OCI-LY1 (cell line): Measurements from ENCODE around the gene U2AF1L4.

Experiments used
- H2AFZ ChIP-seq: fragments of 200-600 bp; sonication (generic), shearing (Covaris generic); 2 replicates; pipeline ENCODE4 v1.6.0; 2014; ENCODE audit warnings: antibody characterized with exemption, mild to moderate bottlenecking, low read length
- H3F3A ChIP-seq: fragments of 200-600 bp; sonication (generic), shearing (Covaris generic); 2 replicates; pipeline ENCODE4 v1.6.0; 2014; ENCODE audit warnings: mild to moderate bottlenecking, antibody characterized with exemption, low read length, moderate library complexity; ENCODE audit not compliant: insufficient read depth
- H3K27ac ChIP-seq: fragments of 200-600 bp; sonication (generic); 2 replicates; pipeline ENCODE4 v1.5.1; 2014; ENCODE audit warnings: low read length, mixed run types, mild to moderate bottlenecking, low read depth; ENCODE audit not compliant: poor library complexity, severe bottlenecking
- H3K27me3 ChIP-seq: fragments of 200-600 bp; sonication (generic); 2 replicates; pipeline ENCODE4 v1.6.0; 2014; ENCODE audit warnings: antibody characterized with exemption, mild to moderate bottlenecking, low read length, moderate library complexity; ENCODE audit not compliant: insufficient read depth
- H3K36me3 ChIP-seq: fragments of 200-600 bp; sonication (generic); 2 replicates; pipeline ENCODE4 v1.6.1; 2014; ENCODE audit warnings: mild to moderate bottlenecking, antibody characterized with exemption, low read length, moderate library complexity, mixed read lengths; ENCODE audit not compliant: insufficient read depth
- H3K4me1 ChIP-seq: fragments of 200-600 bp; sonication (generic); 2 replicates; pipeline ENCODE4 v1.5.1; 2014; ENCODE audit warnings: mild to moderate bottlenecking, low read length, moderate library complexity; ENCODE audit not compliant: insufficient read depth, severe bottlenecking
- H3K4me2 ChIP-seq: fragments of 200-600 bp; sonication (generic), shearing (Covaris generic); 2 replicates; pipeline ENCODE4 v1.6.1; 2014; ENCODE audit warnings: low read length
- H3K4me3 ChIP-seq: fragments of 200-600 bp; sonication (generic); 2 replicates; pipeline ENCODE4 v1.5.1; 2014; ENCODE audit warnings: low read length, low read depth, mild to moderate bottlenecking, mixed read lengths; ENCODE audit not compliant: poor library complexity, severe bottlenecking
- H3K79me2 ChIP-seq: fragments of 200-600 bp; shearing (Covaris generic); 2 replicates; pipeline ENCODE4 v1.6.1; 2016; ENCODE audit warnings: mixed run types, low read length, mixed read lengths; ENCODE audit not compliant: insufficient read depth
- H3K9ac ChIP-seq: fragments of 200-600 bp; sonication (generic), shearing (Covaris generic); 2 replicates; pipeline ENCODE4 v1.6.1; 2014; ENCODE audit warnings: mild to moderate bottlenecking, low read length, mixed read lengths
- H3K9me2 ChIP-seq: fragments of 200-600 bp; sonication (generic), shearing (Covaris generic); 2 replicates; pipeline ENCODE4 v1.6.1; 2014; ENCODE audit warnings: low read depth, mild to moderate bottlenecking, low read length, mixed read lengths
- H3K9me3 ChIP-seq: fragments of 200-600 bp; shearing (Covaris generic); 2 replicates; pipeline ENCODE4 v1.6.1; 2014; ENCODE audit warnings: low read length, mixed read lengths
- H4K20me1 ChIP-seq: fragments of 200-600 bp; sonication (generic), shearing (Covaris generic); 2 replicates; pipeline ENCODE4 v1.6.0; 2016; ENCODE audit warnings: mild to moderate bottlenecking, low read length; ENCODE audit not compliant: insufficient read depth
- CTCF ChIP-seq: fragments of 200-600 bp; sonication (generic), shearing (Covaris generic); IDR thresholded peaks from 2 replicates; pipeline ENCODE4 v1.5.1; 2017; ENCODE audit warnings: mild to moderate bottlenecking, antibody characterized with exemption, low read length, moderate library complexity, mixed read lengths
- EZH2 ChIP-seq: fragments of 200-600 bp; sonication (generic), shearing (Covaris generic); IDR thresholded peaks from 2 replicates; pipeline ENCODE4 v1.8.0; 2017; ENCODE audit warnings: borderline replicate concordance, mixed run types, mild to moderate bottlenecking, antibody characterized with exemption, low read length, moderate library complexity, mixed read lengths

Gene U2AF1L4

GRCh38 chr19:35750167-35750566 is 4.9 kb upstream of the U2AF1L4 start:
- Histone ChIP-seq H3K4me3 (no peak overlapping the region), H3K79me2 (no peaks in the 10 kb centered on the region)

GRCh38 chr19:35748106-35749020 is 3.1 kb upstream of the U2AF1L4 start, which contains the start of gene LIN37:
Gene LIN37, plus strand, starts transcription at chr19:35748576. Its CDS starts 149 bp downstream, at chr19:35748725.
- Histone ChIP-seq H4K20me1 (no peaks in the 10 kb centered on the region), H3K27ac (peak within 1 kb of the TSS; percentile 22), H3K79me2 (no peaks in the 10 kb centered on the region)

More at GRCh38 chr19:35750167-35750566, 4.9 kb upstream of the U2AF1L4 start:
- Histone ChIP-seq H3F3A (no peaks in the 10 kb centered on the region), H3K9me2 (no peaks in the 10 kb centered on the region), H2AFZ (no peak overlapping the region), H3K9me3 (no peaks in the 10 kb centered on the region), H3K9ac (no peak overlapping the region), H4K20me1 (no peaks in the 10 kb centered on the region), H3K4me2 (no peak overlapping the region), H3K4me1 (peaks cover 29% of the 10 kb centered on the region), H3K36me3 (0 out of 2 replicates have a peak, but pooled peaks cover 3% of the 10 kb centered on the region), H3K27ac (no peak overlapping the region), H3K27me3 (no peaks in the 10 kb centered on the region)
- TF ChIP-seq CTCF (no peak), EZH2 (no peak)

GRCh38 chr19:35746531-35746930 is 1.3 kb upstream of the U2AF1L4 start:
- no peaks in the 10 kb centered on the region for H3K36me3 ChIP-seq
- H3K9ac ChIP-seq = peak overlapping the region; percentile 90; the same call in 1 of the 2 replicates
- H3K4me1 ChIP-seq = peaks cover 59% of the 10 kb centered on the region
- no peaks in the 10 kb centered on the region for H3F3A ChIP-seq
- no peaks in the 10 kb centered on the region for H4K20me1 ChIP-seq
- no peaks in the 10 kb centered on the region for H3K79me2 ChIP-seq
- no peaks in the 10 kb centered on the region for H3K27me3 ChIP-seq
- no peaks in the 10 kb centered on the region for H3K9me3 ChIP-seq
- peak overlapping the region; percentile 91 for H3K4me3 ChIP-seq
- peak overlapping the region; percentile 87 for H3K4me2 ChIP-seq
- H3K9me2 ChIP-seq = no peaks in the 10 kb centered on the region
- H2AFZ ChIP-seq = no peak overlapping the region
- no peak for TF ChIP-seq EZH2
- no peak for TF ChIP-seq CTCF
- H3K27ac ChIP-seq = no peak overlapping the region

More at GRCh38 chr19:35748106-35749020, 3.1 kb upstream of the U2AF1L4 start, which contains the start of gene LIN37:
- peak within 1 kb of the TSS; percentile 85 for H3K4me2 ChIP-seq
- H3F3A ChIP-seq = no peaks in the 10 kb centered on the region
- H3K36me3 ChIP-seq = 0 out of 2 replicates have a peak, but pooled peaks cover 3% of the 10 kb centered on the region
- H3K4me1 ChIP-seq = peaks cover 41% of the 10 kb centered on the region
- no peaks in the 10 kb centered on the region for H3K9me2 ChIP-seq
- no peak for TF ChIP-seq CTCF
- TF ChIP-seq EZH2 = no peak
- H3K9me3 ChIP-seq = no peaks in the 10 kb centered on the region
- H3K9ac ChIP-seq = peak within 1 kb of the TSS; percentile 78
- H3K27me3 ChIP-seq = no peaks in the 10 kb centered on the region
- no peak within 1 kb of the TSS for H2AFZ ChIP-seq
- peak within 1 kb of the TSS; percentile 86 for H3K4me3 ChIP-seq
